ENCODE measurements around the gene EPN3. TPM values are rescaled to one million over a fixed set of nuclear protein-coding genes. Genes with fewer than 3 reads are reported as not detected.

EPN3 gene
- polyA plus RNA-seq, 1 of the 3 experiments (the other 2 are of a cell fraction) = 0.05 TPM

GRCh38 chr17:50571681-50572080 lies 39.1 kb downstream of the EPN3 start:
- Histone ChIP-seq H3K9me2 (no peaks in the 10 kb centered on the region), H3K4me2 (no peak overlapping the region), H3K4me3 (ENCODE audit: low read depth in 2 of 2, low read length in 1 of 2) (no peak overlapping the region), H3K9ac (no peak overlapping the region), H3K9me3 (no peaks in the 10 kb centered on the region), H3K79me2 (ENCODE audit: insufficient read depth) (no peaks in the 10 kb centered on the region), H3K4me1 (ENCODE audit: control insufficient read depth in 1 of 2, insufficient read depth in 2 of 2, low read depth in 1 of 2, low read length in 1 of 2) (peaks cover 0 to 32% of the 10 kb centered on the region in 2 experiments; a peak in 1 of 4 replicates), H3K36me3 (replicated peaks in 1 of 2; ENCODE audit: control insufficient read depth in 1 of 2, insufficient read depth in 2 of 2, low read length in 1 of 2) (no peaks in the 10 kb centered on the region), H4K20me1 (ENCODE audit: insufficient read depth) (no peaks in the 10 kb centered on the region), H3K27ac (ENCODE audit: low read depth in 2 of 2, low read length in 1 of 2) (no peak overlapping the region), H3K27me3 (ENCODE audit: insufficient read depth) (no peaks in the 10 kb centered on the region; the same call in 1 of the 2 replicates), H3F3A (replicated peaks; ENCODE audit: insufficient read depth) (peaks cover 4% of the 10 kb centered on the region), H2AFZ (ENCODE audit: low read depth) (no peak overlapping the region)
- POLR2A ChIA-PET = no interaction called here
- TF ChIP-seq IRF3 (IDR thresholded peaks at IDR 0.05; ENCODE audit: low read depth, low read length) (no peak), FOXJ3 (CRISPR knock-in tag; IDR thresholded peaks at IDR 0.05) (no peak), YY1 (IDR thresholded peaks at IDR 0.05; ENCODE audit: low read depth) (no peak), RXRA (IDR thresholded peaks at IDR 0.05; ENCODE audit: borderline replicate concordance, low read depth) (no peak), USF2 (IDR thresholded peaks at IDR 0.05; ENCODE audit: borderline replicate concordance, low read depth, low read length) (no peak), MXI1 (IDR thresholded peaks at IDR 0.05; ENCODE audit: low read depth, low read length) (no peak), SMC3 (IDR thresholded peaks at IDR 0.05; ENCODE audit: low read depth, low read length) (no peak)
- CTCF ChIA-PET = interaction anchor here (0.9 to 4.7 kb wide), 5 partner anchors 16 to 124 kb away, joined by 3 to 27 read pairs (median 3); no protein-coding TSS in a partner anchor
- 91% methylated on average over 16 of the region's 19 CpGs for WGBS (ENCODE audit: low lambda C conversion rate)
- DNase-seq = no peak

GRCh38 chr17:50572541-50572940 lies 40.0 kb downstream of the EPN3 start:
- DNase-seq = no peak
- H3K36me3 ChIP-seq (replicated peaks in 1 of 2; ENCODE audit: control insufficient read depth in 1 of 2, insufficient read depth in 2 of 2, low read length in 1 of 2) = no peaks in the 10 kb centered on the region
- no peak overlapping the region for H2AFZ ChIP-seq (ENCODE audit: low read depth)
- WGBS (ENCODE audit: low lambda C conversion rate) = 96% methylated on average over 17 of the region's 20 CpGs
- ChIA-PET CTCF (interaction anchor here (0.7 to 2.9 kb wide), 5 partner anchors 10 to 211 kb away, joined by 3 to 10 read pairs (median 4); no protein-coding TSS in a partner anchor), POLR2A (no interaction called here)
- no peaks in the 10 kb centered on the region for H3K27me3 ChIP-seq (ENCODE audit: insufficient read depth)
- H3K4me2 ChIP-seq = no peak overlapping the region
- H3K9me2 ChIP-seq = no peaks in the 10 kb centered on the region
- H3K9me3 ChIP-seq = no peaks in the 10 kb centered on the region
- H3K27ac ChIP-seq (ENCODE audit: low read depth in 2 of 2, low read length in 1 of 2) = no peak overlapping the region
- no peak overlapping the region for H3K9ac ChIP-seq
- no peaks in the 10 kb centered on the region for H4K20me1 ChIP-seq (ENCODE audit: insufficient read depth)
- H3F3A ChIP-seq (replicated peaks; ENCODE audit: insufficient read depth) = peaks cover 4% of the 10 kb centered on the region
- no peak overlapping the region for H3K4me3 ChIP-seq (ENCODE audit: low read depth in 2 of 2, low read length in 1 of 2)
- peaks cover 0 to 27% of the 10 kb centered on the region in 2 experiments; a peak in 1 of 4 replicates for H3K4me1 ChIP-seq (ENCODE audit: control insufficient read depth in 1 of 2, insufficient read depth in 2 of 2, low read depth in 1 of 2, low read length in 1 of 2)
- no peaks in the 10 kb centered on the region for H3K79me2 ChIP-seq (ENCODE audit: insufficient read depth)
- TF ChIP-seq RAD21 (IDR thresholded peaks at IDR 0.05; ENCODE audit: low read length) = no peak
- TF ChIP-seq MXI1 (IDR thresholded peaks at IDR 0.05; ENCODE audit: low read depth, low read length) = no peak
- no peak for TF ChIP-seq ZBTB33 (IDR thresholded peaks at IDR 0.05; ENCODE audit: borderline replicate concordance, low read depth)
- TF ChIP-seq MAX (IDR thresholded peaks at IDR 0.05; ENCODE audit: low read depth) = no peak
- no peak for TF ChIP-seq PBX3 (IDR thresholded peaks at IDR 0.05)
- TF ChIP-seq USF1 (IDR thresholded peaks at IDR 0.05; ENCODE audit: borderline replicate concordance, low read depth) = no peak
- no peak for TF ChIP-seq USF2 (IDR thresholded peaks at IDR 0.05; ENCODE audit: borderline replicate concordance, low read depth, low read length)
- no peak for TF ChIP-seq GABPA (IDR thresholded peaks at IDR 0.05; ENCODE audit: low read depth)
- TF ChIP-seq FOXM1 (IDR thresholded peaks at IDR 0.05; ENCODE audit: low read depth) = no peak
- TF ChIP-seq GATA2 (CRISPR knock-in tag; IDR thresholded peaks at IDR 0.05) = no peak
- TF ChIP-seq EZH2phosphoT487 (IDR thresholded peaks at IDR 0.05; ENCODE audit: borderline replicate concordance, low read depth) = no peak
- TF ChIP-seq FOSL2 (IDR thresholded peaks at IDR 0.05; ENCODE audit: borderline replicate concordance, low read depth) = no peak
- no peak for TF ChIP-seq NFIC (IDR thresholded peaks at IDR 0.05; ENCODE audit: borderline replicate concordance)
- TF ChIP-seq ELF1 (IDR thresholded peaks at IDR 0.05) = no peak
- TF ChIP-seq RXRA (IDR thresholded peaks at IDR 0.05; ENCODE audit: borderline replicate concordance, low read depth) = no peak
